Stimulated activated CD4-positive, alpha-beta T cell treated with anti-CD3 and anti-CD28 coated beads, Interleukin-4, amount 100 ng/mL, for 48 hours (primary cell): ENCODE results near the gene ZNF445.
"Not testable (repeated sequence)": the region's sequence is repeated elsewhere in the genome, so short reads cannot be mapped to it uniquely, and the experiment has no call there.

Experiments
- DNase-seq, 2 donors: peaks; one replicate each; pipeline ENCODE4 v3.0.0-alpha.2; 2020; ENCODE audit warnings: low read depth in 2 of 2

ZNF445 gene

GRCh38 chr3:44477312-44478030, at the start of gene ZNF445:
Gene ZNF445 (minus strand): TSS chr3:44477670. CDS start chr3:44455549, 22,121 bp downstream.
- DNase-seq = peak; percentile 64 to 65

- DNase-seq = no peak
Measured at GRCh38 chr3:44525060-44525459, 47.6 kb upstream of the ZNF445 start.

GRCh38 chr3:44522494-44522933, 45.0 kb upstream of the ZNF445 start:
- no peak for DNase-seq

- DNase-seq = no peak
Measured at GRCh38 chr3:44521721-44522120, 44.3 kb upstream of the ZNF445 start.

GRCh38 chr3:44518782-44519156, 41.3 kb upstream of the ZNF445 start:
- no peak for DNase-seq

- DNase-seq = no peak
Measured at GRCh38 chr3:44516230-44516629, 38.8 kb upstream of the ZNF445 start.

- no peak for DNase-seq
Measured at GRCh38 chr3:44513513-44513912, 36.0 kb upstream of the ZNF445 start.

- no peak for DNase-seq
Measured at GRCh38 chr3:44511238-44511566, 33.7 kb upstream of the ZNF445 start.

- DNase-seq = no peak
Measured at GRCh38 chr3:44510000-44510368, 32.5 kb upstream of the ZNF445 start.

GRCh38 chr3:44509393-44509921, 32.0 kb upstream of the ZNF445 start:
- no peak for DNase-seq

- DNase-seq = no peak
Measured at GRCh38 chr3:44506961-44507360, 29.5 kb upstream of the ZNF445 start.

- DNase-seq = no peak
Measured at GRCh38 chr3:44506556-44506955, 29.1 kb upstream of the ZNF445 start.

GRCh38 chr3:44504566-44504965, 27.1 kb upstream of the ZNF445 start:
- DNase-seq = no peak

GRCh38 chr3:44503178-44503577, 25.7 kb upstream of the ZNF445 start:
- DNase-seq = not testable (repeated sequence)

- DNase-seq = no peak
Measured at GRCh38 chr3:44501971-44502370, 24.5 kb upstream of the ZNF445 start.

GRCh38 chr3:44499899-44500168, 22.4 kb upstream of the ZNF445 start:
- DNase-seq = not testable (repeated sequence)

GRCh38 chr3:44499149-44499898, 21.9 kb upstream of the ZNF445 start:
- no peak for DNase-seq

GRCh38 chr3:44495636-44496415, 18.4 kb upstream of the ZNF445 start:
- no peak for DNase-seq

GRCh38 chr3:44492496-44492895, 15.0 kb upstream of the ZNF445 start:
- no peak for DNase-seq

GRCh38 chr3:44482721-44483120, 5.3 kb upstream of the ZNF445 start:
- no peak for DNase-seq

- no peak for DNase-seq
Measured at GRCh38 chr3:44478606-44479094, 1.2 kb upstream of the ZNF445 start.

GRCh38 chr3:44478055-44478468, 592 bp upstream of the ZNF445 start:
- DNase-seq = no peak

- no peak for DNase-seq
Measured at GRCh38 chr3:44476963-44477311, 533 bp downstream of the ZNF445 start.
